A549 (cell line): ENCODE data around the gene HDHD5. TPM values are rescaled to one million over a fixed set of nuclear protein-coding genes. Genes with fewer than 3 reads are reported as not detected.

Source experiments
- ATAC-seq, 2 experiments: fragments of 200-7000 bp in 1 of 2; fragments of >200 bp in 1 of 2; cut with Nextera tagmentation in 1 of 2; cut with Tn5 transposase in 1 of 2; 3 replicates each; pipeline versions ENCODE4 v1.8.0 to v1.9.1; 2018 to 2020; ENCODE audit warnings: mild to moderate bottlenecking in 1 of 2, moderate library complexity in 1 of 2
- CTCF ChIA-PET: fragments of 300-600 bp; sonication (Branson Sonifier 250); formaldehyde crosslinking; extraction: SDS; loops from one replicate; lab custom pipeline; 2021; ENCODE audit warnings: antibody characterized with exemption, inconsistent platforms; lab: Yijun Ruan, JAX
- POLR2A ChIA-PET: fragments of 350-600 bp; formaldehyde crosslinking; extraction: SDS; loops from one replicate; lab custom pipeline; 2021; ENCODE audit warnings: antibody characterized with exemption, inconsistent platforms; lab: Yijun Ruan, JAX
- DNase-seq, 2 experiments: peaks; one replicate each; pipeline versions ENCODE4 v3.0.0 to v3.0.0-alpha.2; 2011 to 2016; ENCODE audit warnings: low read depth in 1 of 2, low spot score in 1 of 2
- FAIRE-seq: peaks from 2 replicates; lab custom pipeline; 2011; peaks lifted over from hg19 to GRCh38; lab: Jason Lieb, UNC
- H3K27ac ChIP-seq, 2 experiments: fragments of >200 bp; sonication (Bioruptor Twin); formaldehyde crosslinking; 3 replicates each; pipeline ENCODE4 v1.5.1; 2016 to 2017
- H3K4me1 ChIP-seq: fragments of >200 bp; sonication (Bioruptor Twin); formaldehyde crosslinking; 3 replicates; pipeline ENCODE4 v1.6.1; 2016
- H3K4me2 ChIP-seq: fragments of >200 bp; sonication (Bioruptor Twin); formaldehyde crosslinking; 3 replicates; pipeline ENCODE4 v1.6.1; 2016
- H3K4me3 ChIP-seq: fragments of >200 bp; sonication (Bioruptor Twin); formaldehyde crosslinking; 3 replicates; pipeline ENCODE4 v1.5.1; 2016
- H3K9me3 ChIP-seq: fragments of >200 bp; sonication (Bioruptor Twin); formaldehyde crosslinking; 3 replicates; pipeline ENCODE4 v1.6.1; 2016
- BCL3 ChIP-seq: fragments of >200 bp; sonication (Bioruptor Twin); formaldehyde crosslinking; IDR thresholded peaks from 3 replicates; pipeline ENCODE4 v1.6.1; 2016
- BHLHE40 ChIP-seq: IDR thresholded peaks from 2 replicates; pipeline ENCODE4 v1.6.1; 2012; ENCODE audit warnings: low read depth, low read length, inconsistent platforms
- CBX2 ChIP-seq: fragments of 200-600 bp; sonication (generic); IDR thresholded peaks from 2 replicates; pipeline ENCODE4 v1.6.1; 2016; ENCODE audit warnings: low read depth, mild to moderate bottlenecking, borderline replicate concordance
- CEBPB ChIP-seq, 2 experiments: fragments of >200 bp in 1 of 2; sonication (Bioruptor Twin) in 1 of 2; formaldehyde crosslinking in 1 of 2; IDR thresholded peaks; 2 replicates each; pipeline ENCODE4 v1.6.1; 2012 to 2016
- CHD2 ChIP-seq: fragments of 150-350 bp; IDR thresholded peaks from 2 replicates; pipeline ENCODE4 v1.6.1; 2014; ENCODE audit warnings: low read length; ENCODE audit not compliant: partially characterized antibody
- EHF ChIP-seq: fragments of 250-450 bp; sonication (Bioruptor Pico); IDR thresholded peaks from 2 replicates; pipeline ENCODE4 v1.5.0; 2020; ENCODE audit warnings: mild to moderate bottlenecking
- EHMT2 ChIP-seq: fragments of 200-600 bp; sonication (generic); IDR thresholded peaks from 2 replicates; pipeline ENCODE4 v1.6.1; 2016; ENCODE audit warnings: antibody characterized with exemption, low read depth, mild to moderate bottlenecking, moderate library complexity
- EP300 ChIP-seq, 2 experiments: fragments of >200 bp; sonication (Bioruptor Twin); formaldehyde crosslinking; IDR thresholded peaks; 2 replicates in 1 of 2; 3 replicates in 1 of 2; pipeline ENCODE4 v1.6.1; 2016 to 2017
- ESRRA ChIP-seq: fragments of 150-350 bp; IDR thresholded peaks from 2 replicates; pipeline ENCODE4 v1.6.1; 2014; ENCODE audit warnings: mild to moderate bottlenecking, low read length, borderline replicate concordance
- FOSL2 ChIP-seq, 2 experiments: fragments of 450-650 bp in 1 of 2; fragments of >200 bp in 1 of 2; sonication (Bioruptor Twin) in 1 of 2; formaldehyde crosslinking; IDR thresholded peaks; 2 replicates each; pipeline versions ENCODE4 v1.5.0 to v1.6.1; 2016 to 2020; ENCODE audit warnings: mild to moderate bottlenecking in 1 of 2, moderate library complexity in 1 of 2
- GATA3 ChIP-seq: IDR thresholded peaks from 2 replicates; pipeline ENCODE4 v1.6.1; 2012; ENCODE audit warnings: borderline replicate concordance
- HDAC2 ChIP-seq: fragments of 200-600 bp; sonication (generic); IDR thresholded peaks from 2 replicates; pipeline ENCODE4 v1.6.1; 2016
- HEYL ChIP-seq: fragments of 250-450 bp; sonication (Bioruptor Pico); IDR thresholded peaks from 2 replicates; pipeline ENCODE4 v1.8.0; 2021; ENCODE audit warnings: mild to moderate bottlenecking, moderate library complexity
- HOXB13 ChIP-seq: fragments of 250-450 bp; sonication (Bioruptor Pico); IDR thresholded peaks from 2 replicates; pipeline ENCODE4 v1.5.0; 2020; ENCODE audit warnings: low read depth, mild to moderate bottlenecking, moderate library complexity
- JUN ChIP-seq, 2 experiments: fragments of >200 bp; sonication (Bioruptor Twin); formaldehyde crosslinking; IDR thresholded peaks; 2 replicates in 1 of 2; 3 replicates in 1 of 2; pipeline ENCODE4 v1.6.1; 2016 to 2017
- KDM1A ChIP-seq: fragments of 200-600 bp; sonication (generic); IDR thresholded peaks from 2 replicates; pipeline ENCODE4 v1.6.1; 2016; ENCODE audit warnings: low read depth, mild to moderate bottlenecking
- MAX ChIP-seq: IDR thresholded peaks from 2 replicates; pipeline ENCODE4 v1.6.1; 2012
- NR3C1 ChIP-seq: fragments of >200 bp; sonication (Bioruptor Twin); formaldehyde crosslinking; IDR thresholded peaks from 3 replicates; pipeline ENCODE4 v1.6.1; 2017
- PHF8 ChIP-seq: fragments of 200-600 bp; sonication (generic); IDR thresholded peaks from 2 replicates; pipeline ENCODE4 v1.6.1; 2016; ENCODE audit warnings: low read depth, mild to moderate bottlenecking, antibody characterized with exemption, moderate library complexity, borderline replicate concordance
- POLR2A ChIP-seq: IDR thresholded peaks from 2 replicates; pipeline ENCODE4 v1.6.1; 2012; ENCODE audit warnings: mild to moderate bottlenecking, low read length
- RAD21 ChIP-seq, 2 experiments: fragments of >200 bp in 1 of 2; sonication (Bioruptor Twin) in 1 of 2; formaldehyde crosslinking in 1 of 2; IDR thresholded peaks in 1 of 2; conservative IDR thresholded peaks in 1 of 2; 2 replicates in 1 of 2; 3 replicates in 1 of 2; pipeline ENCODE4 v1.6.1; 2012 to 2018; ENCODE audit warnings: inconsistent platforms in 1 of 2
- RARB ChIP-seq: fragments of 250-450 bp; sonication (Bioruptor Pico); IDR thresholded peaks from 2 replicates; pipeline ENCODE4 v1.8.0; 2021; ENCODE audit warnings: mild to moderate bottlenecking, moderate library complexity
- RCOR1 ChIP-seq: fragments of 150-350 bp; IDR thresholded peaks from 2 replicates; pipeline ENCODE4 v1.6.1; 2014; ENCODE audit warnings: antibody characterized with exemption, low read length, low read depth
- REST ChIP-seq: fragments of 200-600 bp; sonication (generic); IDR thresholded peaks from 2 replicates; pipeline ENCODE4 v1.6.1; 2016; ENCODE audit warnings: antibody characterized with exemption, mild to moderate bottlenecking, moderate library complexity
- RNF2 ChIP-seq: fragments of 200-600 bp; sonication (generic); IDR thresholded peaks from 2 replicates; pipeline ENCODE4 v1.6.1; 2016; ENCODE audit warnings: low read depth, mild to moderate bottlenecking, antibody characterized with exemption, moderate library complexity, borderline replicate concordance
- SREBF2 ChIP-seq: fragments of 450-650 bp; IDR thresholded peaks from 2 replicates; pipeline ENCODE4 v1.6.1; 2014; ENCODE audit warnings: mild to moderate bottlenecking, moderate library complexity
- TP53 ChIP-seq: fragments of 250-450 bp; sonication (Bioruptor Pico); IDR thresholded peaks from 2 replicates; pipeline ENCODE4 v1.5.0; 2021; ENCODE audit warnings: mild to moderate bottlenecking, moderate library complexity
- USF2 ChIP-seq: fragments of 450-650 bp; IDR thresholded peaks from 2 replicates; pipeline ENCODE4 v1.6.1; 2014; ENCODE audit warnings: antibody characterized with exemption
- ZC3H11A ChIP-seq: fragments of 450-650 bp; IDR thresholded peaks from 2 replicates; pipeline ENCODE4 v1.6.1; 2014; ENCODE audit warnings: antibody characterized with exemption, mild to moderate bottlenecking
- ZFP36 ChIP-seq: fragments of 450-650 bp; IDR thresholded peaks from 2 replicates; pipeline ENCODE4 v1.6.1; 2014; ENCODE audit warnings: borderline replicate concordance; ENCODE audit not compliant: partially characterized antibody
- ZNF302 ChIP-seq: fragments of 250-450 bp; sonication (Bioruptor Pico); IDR thresholded peaks from 2 replicates; pipeline ENCODE4 v1.9.0; 2021; ENCODE audit warnings: inconsistent platforms, mild to moderate bottlenecking, moderate library complexity
- WGBS: methylation state at CpG from one replicate; pipeline ENCODE4 v1.1.6; 2017; ENCODE audit errors: missing lambda C conversion rate; 5-methylcytosine and 5-hydroxymethylcytosine counted together
- polyA plus RNA-seq, 4 experiments: library from polyadenylated mRNA; depleted of rRNA in 3 of 4; stranded (reverse); fragments of >200 nt; fragmentation: RNase III in 1 of 4; extraction: RNeasy Plus Mini Kit Qiagen cat#74134 plus additional on column Dnase treatment in 1 of 4; gene quantifications; 2 replicates in 3 of 4; 3 replicates in 1 of 4; pipeline ENCODE4 v1.2.3, GENCODE V29; 2011 to 2017

Gene HDHD5
- polyA plus RNA-seq, 2 of the 4 experiments (the other 2 are of a cell fraction): 19.7 to 35.5 TPM

- Histone ChIP-seq H3K27ac (no peak overlapping the region), H3K9me3 (no peaks in the 10 kb centered on the region), H3K4me3 (no peak overlapping the region), H3K4me1 (peaks cover 4% of the 10 kb centered on the region; the same call in 1 of the 3 replicates), H3K4me2 (no peak overlapping the region)
- TF ChIP-seq EP300 (IDR thresholded peaks at IDR 0.05): no peak
- TF ChIP-seq FOSL2 (IDR thresholded peaks at IDR 0.05): no peak
- TF ChIP-seq FOSL2 (CRISPR knock-in tag; IDR thresholded peaks at IDR 0.05): no peak
- TF ChIP-seq JUN (IDR thresholded peaks at IDR 0.05): no peak
- TF ChIP-seq MAX: no peak
- TF ChIP-seq CHD2: no peak
- TF ChIP-seq BHLHE40: no peak
- no peak for TF ChIP-seq GATA3
- TF ChIP-seq CEBPB (IDR thresholded peaks at IDR 0.05): no peak
- no peak for TF ChIP-seq HDAC2
- no peak for TF ChIP-seq RNF2
- no peak for TF ChIP-seq SREBF2
- no peak for TF ChIP-seq RAD21 (conservative IDR thresholded peaks at IDR 0.05 in 1 of 2, IDR thresholded peaks at IDR 0.05 in 1 of 2)
- TF ChIP-seq REST: no peak
- TF ChIP-seq ESRRA: no peak
- TF ChIP-seq RCOR1: no peak
- no peak for TF ChIP-seq POLR2A
- no peak for TF ChIP-seq PHF8
- no peak for TF ChIP-seq EHMT2
- ChIA-PET POLR2A (no interaction called here), CTCF (interaction anchor here (1.2 kb wide), 1 partner anchor 40 kb away, joined by 3 read pairs; no protein-coding TSS in a partner anchor)
- DNase-seq (no peak), ATAC-seq (no peak), FAIRE-seq (no peak)
- 94% methylated on average over 6 of the region's 6 CpGs for WGBS
These were observed 51.6 kb downstream of the HDHD5 start for GRCh38 chr22:17107547-17107810.

- Histone ChIP-seq H3K4me3 (no peak overlapping the region), H3K4me1 (no peaks in the 10 kb centered on the region; the same call in 2 of the 3 replicates), H3K27ac (no peak overlapping the region), H3K4me2 (no peak overlapping the region), H3K9me3 (no peaks in the 10 kb centered on the region)
- TF ChIP-seq RAD21 (conservative IDR thresholded peaks at IDR 0.05 in 1 of 2, IDR thresholded peaks at IDR 0.05 in 1 of 2) (no peak), HEYL (CRISPR knock-in tag) (no peak), NR3C1 (no peak), EHMT2 (no peak), TP53 (CRISPR knock-in tag) (no peak), CBX2 (no peak), HOXB13 (CRISPR knock-in tag) (no peak), KDM1A (no peak), ZC3H11A (no peak), RARB (no peak), BCL3 (no peak), RCOR1 (no peak), ZFP36 (no peak), FOSL2 (IDR thresholded peaks at IDR 0.05) (no peak), FOSL2 (CRISPR knock-in tag; IDR thresholded peaks at IDR 0.05) (no peak), ZNF302 (CRISPR knock-in tag) (no peak), USF2 (no peak), EHF (CRISPR knock-in tag) (no peak), CHD2 (no peak), GATA3 (no peak)
- ChIA-PET POLR2A (no interaction called here), CTCF (interaction anchor here (0.7 to 1.2 kb wide), 2 partner anchors 40 to 153 kb away, joined by 3 read pairs; no protein-coding TSS in a partner anchor)
- no peak for FAIRE-seq
- WGBS: 92% methylated on average over 15 of the region's 15 CpGs
- ATAC-seq: no peak
- no peak for DNase-seq
These were observed 52.1 kb downstream of the HDHD5 start for GRCh38 chr22:17106785-17107546.
